Testis (tissue), 2 donors: ENCODE measurements around the gene GFRA1.

Experiments used
- POLR2A ChIP-seq: fragments of 450-650 bp; IDR thresholded peaks from one replicate; pipeline ENCODE4 v1.6.1; 2017; ENCODE audit warnings: antibody characterized with exemption, mild to moderate bottlenecking, moderate library complexity
- TF ChIP-seq, protein P1 (sequence below), 3 experiments: fragments of 450-650 bp in 2 of 3; fragments of 200-600 bp in 1 of 3; sonication (generic) in 1 of 3; IDR thresholded peaks; one replicate each; pipeline ENCODE4 v1.5.1; 2016 to 2019; ENCODE audit warnings: antibody characterized with exemption in 3 of 3, mild to moderate bottlenecking in 2 of 3, moderate library complexity in 1 of 3

DNA sequence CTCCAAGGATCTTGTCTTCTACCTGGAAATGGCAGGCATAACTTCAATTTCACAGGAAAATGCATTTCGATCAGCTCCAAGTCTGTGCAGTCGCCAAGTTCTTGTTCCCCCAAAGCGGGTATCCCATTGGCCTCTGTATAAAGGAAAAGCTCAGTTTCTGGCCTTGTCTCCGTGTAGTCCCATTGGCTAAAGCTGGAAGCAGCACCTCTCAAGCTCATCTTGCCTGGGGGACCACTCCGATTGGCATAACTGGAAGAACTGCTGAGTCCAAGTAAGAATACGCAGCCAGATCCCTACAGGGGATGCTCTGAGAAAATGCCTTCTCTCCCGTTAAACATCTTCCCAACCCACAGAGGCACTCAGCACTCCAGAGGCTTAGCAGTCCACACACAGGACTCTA, 205.2 kb downstream of the GFRA1 start:
- TF ChIP-seq, protein P1, sequence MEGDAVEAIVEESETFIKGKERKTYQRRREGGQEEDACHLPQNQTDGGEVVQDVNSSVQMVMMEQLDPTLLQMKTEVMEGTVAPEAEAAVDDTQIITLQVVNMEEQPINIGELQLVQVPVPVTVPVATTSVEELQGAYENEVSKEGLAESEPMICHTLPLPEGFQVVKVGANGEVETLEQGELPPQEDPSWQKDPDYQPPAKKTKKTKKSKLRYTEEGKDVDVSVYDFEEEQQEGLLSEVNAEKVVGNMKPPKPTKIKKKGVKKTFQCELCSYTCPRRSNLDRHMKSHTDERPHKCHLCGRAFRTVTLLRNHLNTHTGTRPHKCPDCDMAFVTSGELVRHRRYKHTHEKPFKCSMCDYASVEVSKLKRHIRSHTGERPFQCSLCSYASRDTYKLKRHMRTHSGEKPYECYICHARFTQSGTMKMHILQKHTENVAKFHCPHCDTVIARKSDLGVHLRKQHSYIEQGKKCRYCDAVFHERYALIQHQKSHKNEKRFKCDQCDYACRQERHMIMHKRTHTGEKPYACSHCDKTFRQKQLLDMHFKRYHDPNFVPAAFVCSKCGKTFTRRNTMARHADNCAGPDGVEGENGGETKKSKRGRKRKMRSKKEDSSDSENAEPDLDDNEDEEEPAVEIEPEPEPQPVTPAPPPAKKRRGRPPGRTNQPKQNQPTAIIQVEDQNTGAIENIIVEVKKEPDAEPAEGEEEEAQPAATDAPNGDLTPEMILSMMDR (IDR thresholded peaks at IDR 0.05), result no peak
- TF ChIP-seq POLR2A, result no peak
